Lung (tissue), 12 donors: ENCODE data around the gene NR3C1. TPM values are rescaled to one million over a fixed set of nuclear protein-coding genes. Genes with fewer than 3 reads are reported as not detected.

Experiments used
- ATAC-seq: fragments of 200-7000 bp; cut with Tn5 transposase; one replicate; pipeline ENCODE4 v1.9.1; 2020; ENCODE audit warnings: moderate number of reproducible peaks; ENCODE audit not compliant: insufficient read depth, low FRiP score
- DNase-seq, 3 donors: peaks; one replicate each; pipeline ENCODE4 v3.0.0-alpha.2; 2013 to 2017
- H3K27ac ChIP-seq, 2 donors: one replicate each; pipeline ENCODE4 v1.5.1; 2013; ENCODE audit warnings: mild to moderate bottlenecking in 2 of 2, moderate library complexity in 2 of 2, control low read depth in 1 of 2, inconsistent platforms in 1 of 2, low read depth in 1 of 2, low read length in 1 of 2
- H3K27me3 ChIP-seq, 3 donors: one replicate each; pipeline ENCODE4 v1.5.1; 2013; ENCODE audit warnings: low read length in 2 of 3; ENCODE audit not compliant: control insufficient read depth in 3 of 3, insufficient read depth in 3 of 3
- H3K36me3 ChIP-seq, 4 donors: one replicate each; pipeline ENCODE4 v1.5.1; 2013; ENCODE audit warnings: low read length in 4 of 4, mild to moderate bottlenecking in 1 of 4, moderate library complexity in 1 of 4; ENCODE audit not compliant: control insufficient read depth in 4 of 4, insufficient read depth in 4 of 4
- H3K4me1 ChIP-seq, 5 donors: one replicate each; pipeline ENCODE4 v1.5.1; 2013; ENCODE audit warnings: low read length in 5 of 5, mild to moderate bottlenecking in 2 of 5, moderate library complexity in 1 of 5; ENCODE audit not compliant: control insufficient read depth in 5 of 5, insufficient read depth in 5 of 5
- H3K4me3 ChIP-seq: one replicate; pipeline ENCODE4 v1.5.1; 2013; ENCODE audit warnings: mild to moderate bottlenecking, control low read depth, moderate library complexity
- H3K9ac ChIP-seq, 2 donors: one replicate each; pipeline ENCODE4 v1.5.1; 2013; ENCODE audit warnings: low read length in 2 of 2, control low read depth in 1 of 2; ENCODE audit not compliant: insufficient read depth in 1 of 2
- H3K9me3 ChIP-seq, 4 donors: one replicate each; pipeline ENCODE4 v1.5.1; 2013; ENCODE audit warnings: low read length in 3 of 4, mild to moderate bottlenecking in 1 of 4, moderate library complexity in 1 of 4; ENCODE audit not compliant: control insufficient read depth in 4 of 4, insufficient read depth in 3 of 4
- CTCF ChIP-seq: IDR thresholded peaks from 2 replicates; pipeline ENCODE4 v1.5.1; 2012; ENCODE audit warnings: mild to moderate bottlenecking; ENCODE audit errors: control extremely low read depth, extremely low read depth
- WGBS, 2 donors: extraction: QIAGEN DNeasy Blood & Tissue Kit; methylation state at CpG; one replicate each; pipeline ENCODE4 v1.1.7; 2013; 5-methylcytosine and 5-hydroxymethylcytosine counted together
- polyA plus RNA-seq, 2 donors: library from polyadenylated mRNA; stranded (reverse); fragments of 200-250 nt; gene quantifications; one replicate each; pipeline ENCODE4 v1.2.1, GENCODE V29; 2013
- total RNA-seq, 2 donors: library from RNA; depleted of rRNA in 1 of 2; stranded (reverse); fragments of >200 nt in 1 of 2; gene quantifications; one replicate each; pipeline ENCODE4 v1.2.1, GENCODE V29; 2014 to 2021
- donor health status: control.
- donor health status: control.
- donor health status: Bipolar disorder and iron deficiency.
- donor health status: healthy.
- donor health status: DM: yes; HTN: yes; CAD: no.

The NR3C1 gene
- total and polyA plus RNA-seq, 4 donors, result 21.6 to 103 (median 48.2) TPM

- Histone ChIP-seq H3K9ac (no peak overlapping the region), H3K36me3 (no peaks in the 10 kb centered on the region), H3K4me1 (peaks cover 5 to 63% (median 25%) of the 10 kb centered on the region in 5 donors), H3K9me3 (no peaks in the 10 kb centered on the region), H3K4me3 (no peak overlapping the region), H3K27ac (no peak overlapping the region), H3K27me3 (no peaks in the 10 kb centered on the region)
- no peak for TF ChIP-seq CTCF
- no peak for ATAC-seq
- DNase-seq, result no peak
- 41 to 44% methylated on average over 4 of the region's 4 CpGs for WGBS, 2 donors
Measured at GRCh38 chr5:143356855-143357583, 46.5 kb downstream of the NR3C1 start.

GRCh38 chr5:143355710-143356109, 47.8 kb downstream of the NR3C1 start:
- no peaks in the 10 kb centered on the region for H3K36me3 ChIP-seq

GRCh38 chr5:143354025-143354424, 49.5 kb downstream of the NR3C1 start:
- no peaks in the 10 kb centered on the region for H3K9me3 ChIP-seq
- no peaks in the 10 kb centered on the region for H3K36me3 ChIP-seq
- ATAC-seq (no peak), DNase-seq (no peak)
- no peak overlapping the region for H3K9ac ChIP-seq
- H3K27me3 ChIP-seq, result no peaks in the 10 kb centered on the region
- no peak overlapping the region for H3K4me3 ChIP-seq
- TF ChIP-seq CTCF, result no peak
- peak overlapping the region in 1 of 2 donors; percentile 9 for H3K27ac ChIP-seq
- peaks cover 0 to 41% (median 17%) of the 10 kb centered on the region in 5 donors for H3K4me1 ChIP-seq
- 31 to 44% methylated on average over 3 of the region's 3 CpGs for WGBS, 2 donors

More at GRCh38 chr5:143355710-143356109, 47.8 kb downstream of the NR3C1 start:
- Histone ChIP-seq H3K27me3 (no peaks in the 10 kb centered on the region), H3K9ac (no peak overlapping the region), H3K4me1 (peaks cover 3 to 50% (median 23%) of the 10 kb centered on the region in 5 donors), H3K4me3 (no peak overlapping the region), H3K9me3 (no peaks in the 10 kb centered on the region), H3K27ac (no peak overlapping the region)
- no peak for TF ChIP-seq CTCF
- DNase-seq, result peak; percentile 84 to 97 (median 96)
- ATAC-seq, result no peak

GRCh38 chr5:143352691-143353090, 50.8 kb downstream of the NR3C1 start:
- no peak overlapping the region for H3K4me3 ChIP-seq
- DNase-seq, result no peak
- peaks cover 0 to 43% (median 16%) of the 10 kb centered on the region in 5 donors for H3K4me1 ChIP-seq
- no peak overlapping the region for H3K9ac ChIP-seq
- 11 to 13% methylated on average over 1 of the region's 1 CpG for WGBS, 2 donors
- H3K36me3 ChIP-seq, result no peaks in the 10 kb centered on the region
- no peaks in the 10 kb centered on the region for H3K27me3 ChIP-seq
- no peak for ATAC-seq
- TF ChIP-seq CTCF, result no peak
- H3K9me3 ChIP-seq, result no peaks in the 10 kb centered on the region
- H3K27ac ChIP-seq, result no peak overlapping the region
